GM19025 (cell line): ENCODE results near the gene SUPT3H.

Experiments
- ATAC-seq: cut with Tn5 transposase; IDR thresholded peaks from one replicate; pipeline ENCODE4 v1.9.1; 2021; ENCODE audit warnings: mild to moderate bottlenecking, low read depth, moderate library complexity; ENCODE audit not compliant: unreplicated experiment

SUPT3H gene

DNA sequence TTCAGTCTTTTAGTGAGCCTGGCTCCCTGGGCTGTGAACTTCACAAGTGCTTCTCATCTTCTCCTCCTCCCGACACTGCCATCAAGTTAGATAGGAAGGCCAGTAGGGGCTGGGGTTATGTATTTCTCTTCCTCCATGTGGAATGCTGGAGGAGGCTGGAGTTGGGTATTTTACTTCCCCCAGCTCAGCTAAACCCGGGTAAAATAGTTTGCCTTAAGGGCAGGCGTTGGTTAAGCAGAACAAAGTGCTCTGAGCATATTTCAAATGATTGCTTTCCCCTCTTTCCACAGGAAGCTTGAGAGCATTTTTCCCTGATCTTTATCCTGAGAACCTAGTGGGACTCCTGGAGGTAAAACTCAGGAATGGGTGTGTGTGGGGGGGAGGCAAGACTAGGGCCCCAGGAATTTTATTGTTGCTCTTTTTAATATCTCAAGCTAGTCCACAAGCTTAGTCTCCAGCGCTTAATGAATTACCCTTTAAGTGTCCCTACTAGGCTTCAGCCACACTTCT, 16.9 kb upstream of the SUPT3H start:
- no peak for ATAC-seq

DNA sequence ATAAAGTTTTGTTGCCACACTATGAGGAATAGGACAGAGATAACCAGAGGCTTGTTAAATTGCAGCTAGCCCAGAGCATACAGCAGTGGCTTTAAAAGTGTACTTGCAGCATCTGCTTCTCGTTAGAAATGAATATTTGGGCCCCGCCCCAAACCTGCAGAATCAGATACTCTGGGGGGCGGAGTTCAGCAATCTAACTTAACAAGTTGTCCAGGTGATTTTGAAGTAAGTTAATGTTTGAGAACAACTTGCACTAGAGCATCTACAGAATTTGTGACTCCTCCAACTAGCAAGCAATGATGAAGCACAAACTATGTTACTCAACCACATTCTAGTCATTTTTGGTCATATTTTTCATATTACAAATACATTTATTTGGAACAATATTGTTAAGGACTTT, 10.6 kb upstream of the SUPT3H start:
- no peak for ATAC-seq

DNA sequence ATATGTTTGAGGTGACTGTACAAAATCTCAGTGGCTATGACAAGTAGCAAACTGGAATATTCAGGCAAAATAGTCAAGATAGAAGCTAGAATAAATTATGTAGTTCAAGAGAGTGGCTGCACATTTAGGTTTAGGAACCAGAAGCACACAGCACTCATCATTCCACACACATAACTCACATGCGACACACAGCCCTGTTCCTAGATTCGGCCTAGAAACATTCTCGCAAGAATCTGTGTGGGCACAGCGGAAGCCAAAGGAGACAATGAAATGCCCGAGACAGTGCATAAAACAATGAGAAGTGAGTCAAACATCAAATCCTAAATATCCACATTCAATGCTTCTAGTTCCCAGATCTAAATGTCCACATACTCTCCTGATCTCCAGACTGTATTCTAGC, 9.5 kb upstream of the SUPT3H start:
- ATAC-seq = no peak

DNA sequence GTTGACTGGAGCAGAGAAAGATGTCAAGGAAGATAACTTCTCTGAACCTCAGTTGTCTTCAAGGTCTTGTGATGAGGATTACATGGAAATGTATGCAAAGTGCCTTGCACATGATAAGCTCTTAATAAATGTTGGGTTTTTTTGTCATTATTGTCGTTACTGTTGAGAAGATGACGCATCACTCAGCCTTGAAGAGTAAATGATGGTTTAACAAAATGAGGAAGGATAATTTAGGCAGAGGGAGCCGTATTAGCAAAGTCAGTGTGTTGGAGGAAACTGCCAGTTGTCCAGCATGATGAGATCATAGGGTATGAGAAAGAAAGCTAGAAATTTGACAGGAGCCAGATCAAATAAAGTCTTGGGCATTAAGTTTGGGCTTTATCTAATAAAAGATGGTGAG, 8.8 kb upstream of the SUPT3H start:
- no peak for ATAC-seq

DNA sequence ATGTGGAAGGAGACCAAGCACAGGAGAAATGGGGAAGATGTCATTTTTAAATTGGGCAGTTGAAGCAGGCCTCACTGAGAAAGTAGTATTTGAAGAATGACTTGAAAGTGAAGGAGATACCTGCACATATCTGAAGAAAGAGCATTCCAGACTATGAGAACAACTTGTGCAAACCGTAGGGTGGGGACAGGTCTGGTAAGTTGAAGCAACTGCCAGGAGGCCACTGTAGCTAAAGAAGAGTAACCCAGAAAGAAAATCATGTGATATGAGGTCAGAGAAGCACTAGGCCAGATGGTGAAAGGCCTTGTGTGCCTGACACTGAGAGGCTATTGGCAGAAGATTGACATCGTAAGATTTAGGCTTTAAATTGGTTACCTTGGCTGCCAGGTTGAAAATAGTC, 4.7 kb upstream of the SUPT3H start:
- ATAC-seq = no peak

DNA sequence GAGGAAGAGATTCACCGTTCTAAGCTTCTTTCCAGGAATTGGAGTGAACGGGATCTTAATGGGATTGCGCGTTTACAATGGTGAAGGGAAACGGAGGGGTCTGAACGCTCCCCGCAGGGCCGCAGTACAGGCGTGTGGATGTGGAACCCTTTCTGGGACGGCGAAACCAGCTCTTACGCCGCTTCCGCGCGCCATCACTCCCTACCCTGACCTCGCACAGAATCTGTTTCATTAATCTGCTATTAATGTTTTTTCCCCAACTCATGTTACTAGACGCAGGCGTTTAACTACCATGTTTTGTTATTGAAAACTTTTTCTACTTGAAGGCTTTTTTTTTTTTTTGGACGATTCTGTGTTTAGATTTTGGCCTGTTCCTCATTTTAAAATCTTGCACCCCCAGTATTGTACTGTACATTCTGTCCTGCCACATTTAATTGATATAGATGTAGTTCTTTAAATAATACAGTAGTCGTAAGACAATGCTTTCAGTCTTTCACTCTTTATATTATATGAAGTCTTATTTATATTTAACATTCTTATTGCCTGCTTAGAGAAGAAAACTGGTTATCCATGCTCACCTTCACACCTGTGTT, 696 bp upstream of the SUPT3H start:
- ATAC-seq = peak; percentile 22

DNA sequence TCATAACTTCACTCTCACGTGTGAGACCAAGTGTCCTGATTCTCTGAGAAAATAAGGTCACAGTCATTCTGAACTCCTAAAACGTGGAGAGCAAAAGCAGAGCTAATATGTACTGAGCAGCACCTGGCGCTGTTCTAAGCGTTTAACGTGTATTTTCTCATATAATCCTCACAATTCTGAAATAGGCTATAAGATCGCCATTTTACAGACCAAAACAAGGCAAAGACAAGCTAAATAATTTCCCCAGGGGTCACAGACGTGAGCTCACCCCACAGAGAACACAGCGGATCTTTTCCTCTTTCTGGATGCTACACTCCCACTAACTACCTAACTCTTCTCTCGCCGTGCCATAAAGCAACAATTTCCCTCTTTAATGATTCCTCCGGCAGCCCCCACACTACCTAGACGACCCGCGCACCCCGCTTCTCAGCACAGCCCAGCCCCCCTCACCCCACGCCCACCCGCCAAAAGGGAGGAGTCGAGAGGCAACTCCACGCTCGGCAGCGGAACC, 636 bp downstream of the SUPT3H start:
- ATAC-seq = no peak

DNA sequence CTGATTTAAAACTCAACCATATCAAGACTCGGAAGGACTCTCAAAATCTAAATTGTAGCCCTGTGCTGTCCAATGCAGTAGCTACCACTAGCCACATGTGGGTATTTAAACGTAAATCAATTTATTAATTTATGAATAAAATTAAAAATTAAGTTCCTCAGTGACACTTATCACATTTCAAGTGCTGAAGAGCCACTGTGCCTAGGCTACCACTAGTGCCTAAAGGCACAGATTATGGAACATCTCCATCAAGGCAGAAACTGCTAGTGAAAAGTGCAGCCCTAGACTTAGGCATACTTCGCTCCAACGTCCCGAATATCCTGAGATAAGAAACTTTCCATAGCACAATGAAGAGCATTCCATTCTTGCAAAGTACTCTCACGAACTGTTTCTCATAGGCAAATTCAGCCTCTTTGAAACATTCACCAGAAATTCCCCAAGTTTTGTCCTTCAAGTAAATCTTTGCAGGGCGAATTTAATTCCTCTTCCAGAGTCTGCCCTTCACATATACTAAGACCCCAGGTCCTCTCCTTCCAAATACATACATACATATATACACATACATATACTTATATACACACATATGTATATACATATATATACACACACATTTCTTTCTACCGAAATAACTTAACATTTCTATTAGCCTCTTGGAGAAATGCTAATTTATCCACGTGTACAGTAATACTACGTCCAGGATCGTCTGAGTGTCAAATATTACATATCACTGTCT, 1.3 kb downstream of the SUPT3H start:
- ATAC-seq = no peak

DNA sequence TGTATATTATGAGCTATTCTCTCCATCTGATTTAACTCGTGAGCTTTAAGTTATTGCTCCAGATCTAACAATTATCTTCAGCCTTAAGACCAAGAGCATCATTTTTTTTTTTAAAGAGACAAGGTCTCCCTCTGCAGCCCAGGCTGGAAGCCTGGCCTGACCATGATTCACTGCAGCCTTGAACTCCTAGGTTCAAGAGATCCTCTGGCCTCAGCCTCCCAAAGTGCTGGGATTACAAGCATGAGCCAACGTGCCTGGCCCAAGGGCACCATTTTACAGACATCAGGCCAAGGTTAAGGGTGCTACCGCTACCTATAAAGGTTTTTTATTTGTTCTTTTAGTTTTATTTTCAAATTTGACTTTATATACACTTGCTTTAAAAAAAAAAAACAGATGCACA, 2.3 kb downstream of the SUPT3H start:
- ATAC-seq = no peak

DNA sequence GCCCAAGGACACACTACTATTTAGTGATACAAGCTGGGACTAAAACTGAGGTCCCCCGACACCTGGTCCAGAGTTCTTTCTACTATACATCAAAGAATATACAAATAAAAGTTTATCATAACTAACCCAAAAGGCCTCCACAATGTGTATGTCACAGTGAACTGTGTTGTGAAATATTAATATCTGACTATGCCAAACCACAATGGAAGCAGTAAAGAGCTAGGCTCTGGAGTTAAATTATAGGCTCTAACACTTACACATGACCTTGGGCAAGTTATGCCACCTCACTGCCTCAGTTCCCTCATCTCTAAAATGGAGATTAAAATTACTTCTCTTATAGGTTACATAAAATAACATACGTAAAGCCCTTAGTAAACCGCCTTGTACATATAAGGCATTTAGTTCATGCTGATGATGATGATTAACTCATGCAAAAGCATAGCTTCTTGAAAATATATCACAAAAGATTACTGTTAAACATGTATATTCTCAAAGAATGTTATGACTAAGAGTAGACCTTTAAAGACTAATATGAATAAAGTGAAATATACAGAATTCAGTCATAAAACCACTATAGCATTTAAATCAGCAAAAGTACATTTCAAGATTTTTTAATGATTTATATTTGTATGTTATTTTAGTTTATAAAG, 5.7 kb downstream of the SUPT3H start:
- ATAC-seq = no peak

DNA sequence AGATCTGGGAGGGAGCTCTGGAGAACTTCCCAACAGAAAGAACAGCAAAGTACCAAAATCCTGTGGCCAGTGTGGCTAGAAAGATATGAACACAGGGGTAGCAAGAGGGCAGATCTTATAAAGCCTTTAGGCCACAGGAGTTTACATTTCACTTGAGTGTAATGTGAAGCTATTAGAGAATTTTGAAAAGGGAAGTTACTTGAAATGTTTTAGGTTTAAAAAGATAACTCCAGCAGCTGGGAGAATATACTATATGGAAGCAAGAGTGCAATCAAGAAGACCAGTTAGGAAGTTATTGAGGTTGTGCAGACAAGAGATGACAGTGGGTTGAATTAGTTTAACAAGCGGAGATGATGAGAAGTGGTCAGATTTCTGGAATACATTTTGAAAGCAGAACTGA, 7.9 kb downstream of the SUPT3H start:
- ATAC-seq = no peak

DNA sequence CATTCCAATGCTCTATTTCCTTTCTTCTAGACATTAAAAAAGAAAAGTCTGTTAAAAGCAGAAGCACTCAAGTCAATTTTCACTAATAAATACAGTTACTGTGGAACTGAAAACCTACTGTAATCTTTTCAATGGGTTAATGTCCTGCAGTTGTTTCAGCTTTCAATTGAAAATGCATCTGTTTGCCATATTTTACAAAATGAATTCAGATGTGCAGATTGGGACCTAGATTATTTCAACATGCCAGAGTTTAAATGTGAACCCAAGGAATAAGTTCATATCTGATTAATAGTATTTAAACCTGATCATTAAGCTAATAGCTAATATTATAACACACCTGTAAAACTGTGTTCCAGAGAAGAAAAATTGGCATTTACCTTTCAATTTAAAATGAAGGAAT, 9.7 kb downstream of the SUPT3H start:
- no peak for ATAC-seq

DNA sequence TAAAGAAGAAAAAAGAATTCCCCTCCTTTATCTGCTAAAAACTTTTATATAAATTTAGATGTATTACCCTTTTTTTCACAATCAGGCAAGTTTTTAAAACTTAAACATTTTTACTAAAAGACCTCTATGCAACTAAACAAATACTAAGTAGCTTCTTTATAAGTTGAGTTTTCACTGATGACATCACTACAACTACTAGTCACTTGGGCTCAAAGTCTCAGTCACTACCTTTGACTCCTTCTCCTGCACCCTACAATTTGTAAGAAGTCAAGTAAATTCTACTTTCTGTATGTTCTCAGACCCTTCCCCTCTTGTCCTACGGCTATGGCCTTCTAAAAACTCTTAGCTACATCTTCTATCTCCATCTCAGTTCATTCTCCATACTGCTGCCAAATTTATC, 11.2 kb downstream of the SUPT3H start:
- no peak for ATAC-seq

DNA sequence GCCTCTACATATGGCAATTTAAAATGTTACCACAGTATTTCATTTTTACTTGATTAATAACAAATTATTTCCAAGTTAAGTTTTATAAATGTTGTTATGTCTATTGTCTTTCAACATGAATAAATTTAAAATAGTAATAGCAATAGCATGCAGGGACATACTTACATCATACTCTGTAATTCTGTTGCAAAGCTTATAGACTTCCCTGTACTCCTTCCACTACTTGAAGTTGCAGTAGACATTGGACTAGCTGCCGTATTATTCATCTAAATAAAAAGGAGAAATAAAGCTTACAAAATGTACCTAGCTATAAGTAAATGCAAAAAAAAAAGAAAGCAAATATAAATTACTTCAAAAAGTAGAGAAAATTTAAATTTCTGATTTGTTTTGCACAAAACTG, 12.7 kb downstream of the SUPT3H start:
- no peak for ATAC-seq

DNA sequence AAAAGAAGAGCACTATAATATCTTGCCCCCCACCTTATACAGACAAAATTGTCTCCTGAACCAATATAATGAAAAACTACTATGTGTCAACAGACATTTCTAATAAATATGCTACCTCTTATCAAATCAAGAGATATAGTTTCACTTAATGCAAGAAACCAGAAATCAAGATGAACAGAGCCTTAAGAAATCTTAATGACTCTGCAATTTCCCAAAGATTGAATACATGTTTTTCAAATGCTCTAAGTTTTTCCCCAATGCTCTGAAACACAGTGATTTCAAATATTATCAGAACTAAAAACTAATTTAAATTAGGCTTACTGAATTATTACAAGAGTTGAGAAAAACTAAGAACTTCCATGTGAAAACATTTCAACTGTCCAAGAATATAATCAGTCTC, 13.3 kb downstream of the SUPT3H start:
- no peak for ATAC-seq

DNA sequence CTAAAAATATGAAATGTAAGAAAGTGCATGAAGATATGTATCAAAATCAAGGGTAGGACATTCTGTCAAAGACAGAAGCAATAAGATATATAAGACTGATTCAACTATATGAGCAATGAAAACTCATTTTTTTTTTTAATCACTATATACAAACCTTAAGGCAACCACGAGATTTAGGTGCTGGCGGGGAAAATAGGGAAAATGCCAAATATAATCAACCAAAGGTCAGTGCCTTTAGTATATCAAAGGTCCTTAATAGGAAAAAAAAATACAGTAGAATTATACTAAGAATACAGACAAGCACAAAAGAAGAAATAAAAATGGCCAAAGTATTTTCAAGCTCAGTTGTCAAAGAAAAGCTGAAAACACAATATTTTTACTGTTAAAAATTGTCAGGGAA, 24.1 kb downstream of the SUPT3H start:
- no peak for ATAC-seq

DNA sequence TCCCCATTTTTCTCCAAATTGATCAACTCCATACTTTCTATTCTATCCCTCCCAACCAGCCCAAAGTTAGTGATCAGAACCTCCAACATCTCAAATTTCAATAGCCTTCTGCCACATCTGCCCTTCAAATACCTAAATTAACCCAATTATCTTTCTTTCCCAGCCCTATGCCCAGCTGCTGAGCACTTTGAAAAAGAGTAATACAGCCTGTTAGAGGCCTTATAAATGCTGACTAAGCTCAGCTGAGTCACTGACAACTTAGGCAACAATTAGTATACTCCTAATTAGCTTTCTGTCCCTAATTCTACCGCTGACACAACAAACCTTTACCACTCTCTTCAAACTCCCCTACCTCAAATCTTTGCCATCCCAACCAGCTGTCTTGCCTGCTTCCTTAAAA, 26.1 kb downstream of the SUPT3H start:
- no peak for ATAC-seq

DNA sequence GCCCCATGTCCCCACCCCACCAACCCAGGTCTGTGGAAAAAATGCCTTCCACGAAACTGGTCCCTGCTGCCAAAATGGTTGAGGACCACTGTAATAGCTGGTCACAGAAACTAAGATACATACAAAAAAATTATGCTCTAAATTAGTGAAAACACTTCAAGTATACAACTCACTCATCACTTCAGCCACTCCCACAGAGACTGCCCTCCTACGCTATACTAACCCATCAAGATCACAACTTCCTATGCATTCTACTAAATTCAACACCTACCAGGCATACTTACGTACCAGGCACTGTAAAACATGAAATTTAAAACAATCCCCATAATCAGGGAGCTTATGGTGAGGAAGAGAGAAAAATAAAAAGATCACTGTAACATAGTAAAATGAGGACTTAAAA, 26.7 kb downstream of the SUPT3H start:
- no peak for ATAC-seq

DNA sequence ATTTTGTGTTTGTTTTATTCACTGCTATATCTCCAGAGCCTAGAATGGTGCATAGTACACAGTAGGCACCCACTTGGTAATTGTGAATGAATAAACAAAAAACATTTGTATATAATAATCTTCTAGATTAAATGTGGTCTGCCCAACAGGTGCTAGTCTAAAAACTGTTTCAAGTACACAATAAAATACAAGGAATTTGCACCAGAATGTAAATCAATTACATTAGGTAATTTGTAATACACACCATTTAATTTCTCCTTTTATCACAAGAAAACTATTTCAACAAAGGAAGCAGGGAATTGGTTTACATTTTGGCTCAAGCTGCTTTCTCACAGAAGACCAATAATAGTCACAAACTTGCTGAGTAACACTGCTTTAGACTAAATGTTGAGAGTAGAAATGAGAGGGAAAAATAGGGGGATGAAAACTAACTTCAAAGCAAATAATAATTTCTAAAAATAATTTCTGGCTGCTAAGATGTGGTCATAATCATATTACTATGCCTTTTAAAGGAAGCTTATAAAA, 27.5 kb downstream of the SUPT3H start:
- ATAC-seq = no peak

DNA sequence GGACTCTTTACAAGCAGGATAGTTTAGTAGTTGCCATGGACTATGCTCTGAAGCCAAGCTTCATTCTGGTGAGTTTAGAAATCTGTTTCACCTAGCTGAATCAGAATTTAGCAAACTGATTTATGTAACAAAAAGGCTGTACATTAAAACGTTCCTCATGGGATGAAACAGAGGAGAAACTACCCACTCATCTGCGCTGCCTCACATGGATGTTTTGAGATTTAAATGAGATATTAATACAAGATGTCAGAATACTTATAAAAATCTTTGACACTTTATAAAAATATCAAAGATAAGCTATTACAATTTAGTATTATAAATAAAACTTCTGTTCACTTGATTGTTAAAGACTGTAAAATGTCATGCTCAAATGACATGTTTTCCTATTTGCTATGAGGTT, 32.8 kb downstream of the SUPT3H start:
- no peak for ATAC-seq

DNA sequence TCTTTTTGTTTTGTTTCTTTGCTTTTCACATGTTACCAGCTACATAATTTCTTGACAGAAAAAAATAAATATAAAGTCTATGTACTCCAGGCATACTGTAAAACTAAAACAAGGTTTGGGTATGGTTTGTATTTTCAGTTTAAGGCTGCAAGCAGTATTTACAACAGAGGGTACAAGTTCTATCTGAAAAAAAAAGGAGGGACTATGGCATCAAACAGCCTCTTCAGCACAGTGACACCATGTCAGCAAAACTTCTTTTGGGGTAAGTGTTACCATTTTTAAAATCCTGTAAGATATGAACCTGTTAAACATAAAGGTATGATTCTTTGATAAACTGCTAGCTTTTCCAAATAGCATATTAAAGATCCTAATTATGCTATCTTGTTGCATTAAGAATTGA, 49.2 kb downstream of the SUPT3H start:
- no peak for ATAC-seq
